Activated CD8-positive, alpha-beta T cell treated with anti-CD3 and anti-CD28 coated beads for 36 hours (primary cell): ENCODE results near the gene MYO5B. TPM values are rescaled to one million over a fixed set of nuclear protein-coding genes. Genes with fewer than 3 reads are reported as not detected.
A peak's percentile ranks its signal among the peaks of the same experiment; 100 is the strongest.
"Not testable (repeated sequence)": the region's sequence is repeated elsewhere in the genome, so short reads cannot be mapped to it uniquely, and the experiment has no call there.

Source experiments
- ATAC-seq: fragments of 200-7000 bp; cut with Tn5 transposase; one replicate; pipeline ENCODE4 v1.10.0; 2021; ENCODE audit warnings: mild to moderate bottlenecking, moderate library complexity
- CTCF ChIA-PET: fragments of 350-600 bp; sonication (Branson Sonifier 250); formaldehyde crosslinking; loops from one replicate; lab custom pipeline; 2021; ENCODE audit warnings: antibody characterized with exemption; lab: Charles Lee
- POLR2A ChIA-PET: fragments of 350-600 bp; sonication (Branson Sonifier 250); formaldehyde crosslinking; loops from one replicate; lab custom pipeline; 2021; ENCODE audit warnings: antibody characterized with exemption; lab: Charles Lee
- DNase-seq: peaks from one replicate; pipeline ENCODE4 v3.0.0-alpha.2; 2020
- H3K27ac Mint-ChIP-seq: one replicate; pipeline ENCODE4 v1.8.0; 2021; ENCODE audit warnings: mild to moderate bottlenecking, mixed read lengths
- H3K27me3 Mint-ChIP-seq: one replicate; pipeline ENCODE4 v1.8.0; 2021; ENCODE audit warnings: mixed read lengths
- H3K36me3 Mint-ChIP-seq: one replicate; pipeline ENCODE4 v1.8.0; 2021; ENCODE audit warnings: low read depth, mixed read lengths
- H3K4me1 Mint-ChIP-seq: one replicate; pipeline ENCODE4 v1.8.0; 2021; ENCODE audit warnings: low read depth, mixed read lengths
- H3K4me3 Mint-ChIP-seq: one replicate; pipeline ENCODE4 v1.8.0; 2021; ENCODE audit warnings: mild to moderate bottlenecking, moderate library complexity, mixed read lengths
- H3K9me3 Mint-ChIP-seq: one replicate; pipeline ENCODE4 v1.8.0; 2021; ENCODE audit warnings: mixed read lengths
- intact Hi-C: fragments of 100-400 bp; cut with micrococcal nuclease; formaldehyde crosslinking; loops from one replicate; pipeline ENCODE4 v1.10.0; 2022
- microRNA-seq: library from miRNA; unstranded; fragments of <30 nt; microRNA quantifications from one replicate; pipeline ENCODE4 v1.2.0, GENCODE V29; 2022; ENCODE audit warnings: borderline microRNAs expressed, borderline replicate concordance
- total RNA-seq, 2 experiments: library from RNA; stranded (reverse); gene quantifications; one replicate each; pipeline ENCODE4 v1.2.3, GENCODE V29; 2021
- TF ChIP-seq, protein P1 (sequence below): fragments of 200-600 bp; IDR thresholded peaks from one replicate; pipeline ENCODE4 v1.8.0; 2022; ENCODE audit warnings: antibody characterized with exemption, mild to moderate bottlenecking

MYO5B gene
- total RNA-seq, 2 experiments from 2014 or later, result 0.09 TPM; not detected in 1

- ATAC-seq, result peak; percentile 50
- Mint-ChIP-seq H3K4me3 (no peak overlapping the region), H3K36me3 (peaks cover 66% of the 10 kb centered on the region), H3K9me3 (peaks cover 1% of the 10 kb centered on the region), H3K4me1 (peaks cover 46% of the 10 kb centered on the region), H3K27me3 (no peaks in the 10 kb centered on the region), H3K27ac (peak overlapping the region; percentile 20)
- DNase-seq, result no peak
- ChIA-PET POLR2A (interaction anchor here (1.4 kb wide), 1 partner anchor 19 kb away, joined by 3 read pairs; no protein-coding TSS in a partner anchor), CTCF (interaction anchor here (0.6 kb wide), 1 partner anchor 69 kb away, joined by 3 read pairs; no protein-coding TSS in a partner anchor)
- TF ChIP-seq, protein P1, sequence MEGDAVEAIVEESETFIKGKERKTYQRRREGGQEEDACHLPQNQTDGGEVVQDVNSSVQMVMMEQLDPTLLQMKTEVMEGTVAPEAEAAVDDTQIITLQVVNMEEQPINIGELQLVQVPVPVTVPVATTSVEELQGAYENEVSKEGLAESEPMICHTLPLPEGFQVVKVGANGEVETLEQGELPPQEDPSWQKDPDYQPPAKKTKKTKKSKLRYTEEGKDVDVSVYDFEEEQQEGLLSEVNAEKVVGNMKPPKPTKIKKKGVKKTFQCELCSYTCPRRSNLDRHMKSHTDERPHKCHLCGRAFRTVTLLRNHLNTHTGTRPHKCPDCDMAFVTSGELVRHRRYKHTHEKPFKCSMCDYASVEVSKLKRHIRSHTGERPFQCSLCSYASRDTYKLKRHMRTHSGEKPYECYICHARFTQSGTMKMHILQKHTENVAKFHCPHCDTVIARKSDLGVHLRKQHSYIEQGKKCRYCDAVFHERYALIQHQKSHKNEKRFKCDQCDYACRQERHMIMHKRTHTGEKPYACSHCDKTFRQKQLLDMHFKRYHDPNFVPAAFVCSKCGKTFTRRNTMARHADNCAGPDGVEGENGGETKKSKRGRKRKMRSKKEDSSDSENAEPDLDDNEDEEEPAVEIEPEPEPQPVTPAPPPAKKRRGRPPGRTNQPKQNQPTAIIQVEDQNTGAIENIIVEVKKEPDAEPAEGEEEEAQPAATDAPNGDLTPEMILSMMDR, result no peak
- intact Hi-C loops, result loop anchor here (10.0 kb wide), 1 partner anchor 69 kb away; no protein-coding TSS in a partner anchor
These were observed 408.8 kb downstream of the MYO5B start for GRCh38 chr18:49786019-49786720.

DNA sequence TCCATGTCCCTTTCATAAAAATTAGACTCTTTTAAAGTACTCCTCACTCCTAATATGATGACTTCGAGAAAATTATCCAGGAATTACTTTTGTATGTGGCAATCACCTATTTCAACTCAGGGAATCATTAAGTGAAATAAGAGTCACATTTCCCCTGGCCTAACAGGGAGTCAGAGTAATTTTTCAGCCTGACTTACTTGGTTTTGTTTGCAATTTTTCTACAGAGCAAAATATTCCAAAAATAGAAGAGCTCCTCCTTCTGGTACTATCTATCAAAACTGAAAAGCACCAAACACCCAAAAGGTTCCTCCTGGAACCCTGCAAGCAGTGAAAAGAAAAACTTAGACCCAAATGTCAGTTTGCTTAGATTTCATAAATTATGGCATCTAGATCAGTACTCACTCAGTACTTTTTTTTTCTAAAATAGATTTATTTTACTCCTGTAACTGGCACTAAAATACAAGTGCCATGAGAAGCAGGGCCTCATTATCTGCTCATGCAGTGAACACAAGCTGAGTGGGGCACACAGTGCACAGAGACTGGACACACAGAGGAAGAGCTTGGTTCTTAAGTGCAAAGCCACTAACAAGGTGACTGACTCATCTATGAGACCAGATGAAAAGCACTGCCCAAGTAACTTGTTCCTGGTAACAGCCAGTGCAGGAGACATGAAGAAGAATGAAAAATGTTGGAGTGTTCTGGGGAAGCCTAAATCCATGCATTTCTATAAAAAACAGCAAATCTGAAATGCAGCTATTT is 410.3 kb downstream of the MYO5B start:
- DNase-seq (no peak), ATAC-seq (no peak)
- H3K27me3 Mint-ChIP-seq, result no peaks in the 10 kb centered on the region
- H3K4me3 Mint-ChIP-seq, result no peak overlapping the region
- intact Hi-C loops, result loop anchor here (10.0 kb wide), 1 partner anchor 70 kb away; no protein-coding TSS in a partner anchor
- peaks cover 39% of the 10 kb centered on the region for H3K4me1 Mint-ChIP-seq
- no peak overlapping the region for H3K27ac Mint-ChIP-seq
- TF ChIP-seq, protein P1, result no peak
- H3K9me3 Mint-ChIP-seq, result no peaks in the 10 kb centered on the region
- ChIA-PET POLR2A (interaction anchor here (0.6 to 2.0 kb wide), 3 partner anchors 18 to 57 kb away, joined by 3 to 4 read pairs (median 3); no protein-coding TSS in a partner anchor), CTCF (no interaction called here)
- H3K36me3 Mint-ChIP-seq, result peaks cover 65% of the 10 kb centered on the region

GRCh38 chr18:49783631-49784030 is 411.3 kb downstream of the MYO5B start:
- intact Hi-C loops, result loop anchor here (10.0 kb wide), 1 partner anchor 71 kb away; no protein-coding TSS in a partner anchor
- DNase-seq, ATAC-seq, H3K4me3 Mint-ChIP-seq, H3K27ac Mint-ChIP-seq, H3K9me3 Mint-ChIP-seq, CTCF ChIA-PET, H3K27me3 Mint-ChIP-seq: not testable (repeated sequence)
- POLR2A ChIA-PET, result interaction anchor here (2.0 kb wide), 1 partner anchor 28 kb away, joined by 4 read pairs; no protein-coding TSS in a partner anchor
- Mint-ChIP-seq H3K36me3 (peaks cover 66% of the 10 kb centered on the region), H3K4me1 (peaks cover 29% of the 10 kb centered on the region)

GRCh38 chr18:49778826-49779465 is 416.0 kb downstream of the MYO5B start:
- DNase-seq, result no peak
- no peak overlapping the region for H3K27ac Mint-ChIP-seq
- ChIA-PET POLR2A (no interaction called here), CTCF (no interaction called here)
- TF ChIP-seq, protein P1, result no peak
- no peak for ATAC-seq
- H3K4me1 Mint-ChIP-seq, result no peaks in the 10 kb centered on the region
- intact Hi-C loops, result no loop called here
- H3K27me3 Mint-ChIP-seq, result no peaks in the 10 kb centered on the region
- peaks cover 53% of the 10 kb centered on the region for H3K36me3 Mint-ChIP-seq
- H3K4me3 Mint-ChIP-seq, result no peak overlapping the region
- peaks cover 8% of the 10 kb centered on the region for H3K9me3 Mint-ChIP-seq

Small RNA genes lying within 50 kb of the gene (microRNA-seq; reads per million reads assigned to microRNA genes)
- not detected for gene MIR4320

Other genes starting within 250 kb of the MYO5B start
- under 1 TPM; 0.27 to 0.76 TPM for gene CFAP53, start 71.3 kb upstream of the MYO5B start, total RNA-seq
- gene MBD1, start 86.4 kb upstream of the MYO5B start, total RNA-seq, result 10 to 100 TPM; 67.4 to 69.0 TPM
- gene CXXC1, start 92.5 kb upstream of the MYO5B start, total RNA-seq, result 10 to 100 TPM; 87.0 to 88.0 TPM
- 10 to 100 TPM; 29.4 to 32.2 TPM for gene SKA1, start 179.9 kb upstream of the MYO5B start, total RNA-seq